Skeletal muscle satellite cell (primary cell): Measurements from ENCODE around the gene PPP1R3G.
"Not testable (repeated sequence)": the region's sequence is repeated elsewhere in the genome, so short reads cannot be mapped to it uniquely, and the experiment has no call there.

ENCODE experiments used
- H3K27me3 ChIP-seq: 2 replicates; pipeline ENCODE4 v1.7.0; 2013; ENCODE audit warnings: low read length; ENCODE audit not compliant: control insufficient read depth, insufficient read depth
- H3K36me3 ChIP-seq: 2 replicates; pipeline ENCODE4 v1.7.0; 2013; ENCODE audit warnings: mild to moderate bottlenecking, control low read depth, low read length; ENCODE audit not compliant: insufficient read depth
- H3K4me1 ChIP-seq: 2 replicates; pipeline ENCODE4 v1.7.0; 2013; ENCODE audit warnings: low read length; ENCODE audit not compliant: control insufficient read depth, insufficient read depth
- H3K4me2 ChIP-seq: 2 replicates; pipeline ENCODE4 v1.7.0; 2013; ENCODE audit warnings: mild to moderate bottlenecking, low read length
- H3K4me3 ChIP-seq: 2 replicates; pipeline ENCODE4 v1.7.0; 2013; ENCODE audit warnings: low read length
- H3K9ac ChIP-seq: 2 replicates; pipeline ENCODE4 v1.7.0; 2013; ENCODE audit warnings: mild to moderate bottlenecking, low read depth, low read length, moderate library complexity
- H3K9me3 ChIP-seq: replicated peaks from 2 replicates; pipeline ENCODE4 v1.7.0; 2013; ENCODE audit warnings: mild to moderate bottlenecking, control low read depth, low read length

PPP1R3G gene

GRCh38 chr6:5054245-5054873 is 30.8 kb upstream of the PPP1R3G start:
- no peaks in the 10 kb centered on the region for H3K36me3 ChIP-seq
- peaks cover 4% of the 10 kb centered on the region for H3K4me1 ChIP-seq
- peaks cover 6% of the 10 kb centered on the region for H3K9me3 ChIP-seq
- H3K4me2 ChIP-seq, result no peak overlapping the region
- no peak overlapping the region for H3K9ac ChIP-seq
- H3K4me3 ChIP-seq, result no peak overlapping the region
- H3K27me3 ChIP-seq, result no peaks in the 10 kb centered on the region

- no peak overlapping the region for H3K4me3 ChIP-seq
- peaks cover 4% of the 10 kb centered on the region for H3K4me1 ChIP-seq
- H3K36me3 ChIP-seq, result no peaks in the 10 kb centered on the region
- peaks cover 6% of the 10 kb centered on the region for H3K9me3 ChIP-seq
- no peak overlapping the region for H3K4me2 ChIP-seq
- no peak overlapping the region for H3K9ac ChIP-seq
- no peaks in the 10 kb centered on the region for H3K27me3 ChIP-seq
These were observed 30.0 kb upstream of the PPP1R3G start for GRCh38 chr6:5055118-5055517.

DNA sequence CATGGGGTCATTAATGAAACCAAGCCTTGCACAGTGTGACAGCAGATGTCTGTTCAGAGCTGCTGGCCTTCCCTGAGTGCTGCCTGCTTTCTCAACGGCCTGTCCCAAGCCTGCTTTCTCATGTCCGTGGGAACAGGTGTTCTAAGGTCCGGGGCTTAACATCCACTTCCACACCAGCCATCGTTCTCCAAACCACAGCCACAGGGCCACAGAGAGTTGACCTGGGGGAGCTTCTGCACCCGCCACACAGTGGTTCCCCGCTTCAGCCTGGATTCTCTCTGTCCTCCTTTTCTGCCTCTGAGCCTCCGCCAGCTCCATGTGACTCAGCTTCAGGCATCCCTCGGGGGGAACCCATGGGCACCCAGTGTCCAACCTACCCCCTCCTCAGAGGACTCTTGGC is 26.9 kb upstream of the PPP1R3G start:
- Histone ChIP-seq H3K4me2 (no peak overlapping the region), H3K27me3 (no peaks in the 10 kb centered on the region), H3K4me3 (no peak overlapping the region), H3K4me1 (no peaks in the 10 kb centered on the region), H3K9ac (no peak overlapping the region), H3K36me3 (no peaks in the 10 kb centered on the region), H3K9me3 (no peaks in the 10 kb centered on the region)

DNA sequence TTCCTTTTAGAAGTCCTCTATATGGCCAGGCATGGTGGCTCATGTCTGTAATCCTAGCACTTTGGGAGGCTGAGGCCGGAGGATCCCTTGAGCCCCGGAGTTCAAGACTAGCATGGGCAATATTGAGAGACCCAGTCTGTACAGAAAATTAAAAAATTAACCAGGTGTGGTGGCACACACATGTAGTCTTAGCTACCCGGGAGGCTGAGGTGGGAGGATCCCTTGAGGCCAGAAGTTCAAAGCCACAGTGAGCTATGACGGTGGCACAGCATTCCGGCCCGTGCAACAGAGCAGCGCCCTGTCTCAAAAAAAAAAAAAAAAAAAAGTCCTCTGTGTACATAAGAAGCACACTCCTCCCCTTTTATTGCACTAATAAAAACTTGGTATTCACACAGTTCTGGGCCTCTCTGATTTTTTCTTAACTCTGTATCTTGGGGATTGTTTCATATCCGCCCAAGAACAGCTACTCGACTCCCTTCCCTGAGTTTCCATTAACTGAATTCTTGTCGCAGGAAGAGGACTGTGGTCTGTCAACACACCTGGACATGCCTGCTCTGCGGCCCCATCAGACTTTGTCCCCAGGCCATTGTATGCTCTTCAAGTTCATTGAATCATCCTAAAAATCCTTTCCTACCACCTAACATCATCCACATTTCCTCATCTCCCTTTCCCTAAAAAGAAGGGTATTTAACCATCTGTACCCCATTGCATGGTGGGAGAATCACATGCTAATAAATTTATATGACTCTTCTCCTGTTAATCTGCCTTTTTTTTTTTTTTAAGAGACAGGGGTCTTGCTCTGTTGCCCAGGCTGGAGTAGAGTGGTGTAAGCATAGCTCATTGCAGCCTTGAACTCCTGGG is 25.9 kb upstream of the PPP1R3G start:
- Histone ChIP-seq H3K27me3 (no peaks in the 10 kb centered on the region), H3K9me3 (no peaks in the 10 kb centered on the region), H3K4me1 (no peaks in the 10 kb centered on the region), H3K4me2 (no peak overlapping the region), H3K9ac (no peak overlapping the region), H3K4me3 (no peak overlapping the region), H3K36me3 (no peaks in the 10 kb centered on the region)

DNA sequence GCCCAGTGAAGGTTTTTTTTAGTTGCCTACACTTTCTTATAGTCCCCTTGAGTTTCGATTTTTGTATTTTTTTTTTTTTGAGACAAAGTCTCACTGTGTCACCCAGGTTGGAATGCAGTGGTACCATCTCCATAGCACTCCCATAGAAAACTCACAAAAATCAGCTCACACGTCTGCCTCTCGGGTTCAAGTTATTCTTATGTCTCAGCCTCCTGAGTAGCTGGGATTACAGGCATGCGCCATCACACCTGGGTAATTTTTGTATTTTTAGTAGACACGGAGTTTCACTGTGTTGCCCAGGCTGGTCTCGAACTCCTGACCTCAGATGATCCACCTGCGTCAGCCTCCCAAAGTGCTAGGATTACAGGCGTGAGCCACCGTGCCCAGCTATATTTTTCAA is 24.7 kb upstream of the PPP1R3G start:
- not testable (repeated sequence) for H3K36me3 ChIP-seq, H3K9ac ChIP-seq, H3K4me2 ChIP-seq, H3K4me3 ChIP-seq, H3K4me1 ChIP-seq, H3K9me3 ChIP-seq, H3K27me3 ChIP-seq

- no peak overlapping the region for H3K9ac ChIP-seq
- no peak overlapping the region for H3K4me3 ChIP-seq
- H3K9me3 ChIP-seq, result no peaks in the 10 kb centered on the region
- H3K36me3 ChIP-seq, result no peaks in the 10 kb centered on the region
- H3K4me1 ChIP-seq, result no peaks in the 10 kb centered on the region
- no peak overlapping the region for H3K4me2 ChIP-seq
- H3K27me3 ChIP-seq, result no peaks in the 10 kb centered on the region
These were observed 24.0 kb upstream of the PPP1R3G start for GRCh38 chr6:5061152-5061551.

- H3K4me3 ChIP-seq, result no peak overlapping the region
- H3K27me3 ChIP-seq, result no peaks in the 10 kb centered on the region
- H3K36me3 ChIP-seq, result no peaks in the 10 kb centered on the region
- H3K4me1 ChIP-seq, result no peaks in the 10 kb centered on the region
- H3K4me2 ChIP-seq, result no peak overlapping the region
- H3K9ac ChIP-seq, result no peak overlapping the region
- H3K9me3 ChIP-seq, result no peaks in the 10 kb centered on the region
These were observed 21.5 kb upstream of the PPP1R3G start for GRCh38 chr6:5063617-5064016.

- Histone ChIP-seq H3K27me3 (no peaks in the 10 kb centered on the region), H3K9me3 (no peaks in the 10 kb centered on the region), H3K9ac (no peak overlapping the region), H3K4me3 (no peak overlapping the region), H3K4me2 (no peak overlapping the region), H3K4me1 (no peaks in the 10 kb centered on the region), H3K36me3 (no peaks in the 10 kb centered on the region)
These were observed 18.6 kb upstream of the PPP1R3G start for GRCh38 chr6:5066456-5067093.

DNA sequence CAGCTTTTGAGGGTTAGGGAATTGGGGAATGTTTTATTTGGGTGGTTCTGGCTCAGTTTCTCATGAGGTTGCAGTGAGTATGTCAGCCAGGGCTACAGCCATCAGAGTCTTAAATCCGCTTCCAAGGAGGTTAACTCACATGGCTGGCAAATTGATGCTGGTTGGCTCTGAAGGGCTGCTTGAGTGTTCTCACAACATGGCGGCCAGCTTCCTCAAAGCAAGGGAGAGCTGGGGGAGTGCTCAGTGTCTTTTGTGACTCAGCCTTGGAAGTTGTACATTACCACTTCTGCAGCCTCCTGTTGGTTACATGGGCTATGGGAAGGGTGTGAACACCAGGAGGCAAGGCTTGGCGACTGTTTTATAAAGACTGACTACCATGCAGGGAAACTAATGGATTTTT is 17.8 kb upstream of the PPP1R3G start:
- no peak overlapping the region for H3K9ac ChIP-seq
- no peak overlapping the region for H3K4me3 ChIP-seq
- no peaks in the 10 kb centered on the region for H3K9me3 ChIP-seq
- H3K27me3 ChIP-seq, result no peaks in the 10 kb centered on the region
- no peaks in the 10 kb centered on the region for H3K4me1 ChIP-seq
- H3K36me3 ChIP-seq, result no peaks in the 10 kb centered on the region
- H3K4me2 ChIP-seq, result no peak overlapping the region

DNA sequence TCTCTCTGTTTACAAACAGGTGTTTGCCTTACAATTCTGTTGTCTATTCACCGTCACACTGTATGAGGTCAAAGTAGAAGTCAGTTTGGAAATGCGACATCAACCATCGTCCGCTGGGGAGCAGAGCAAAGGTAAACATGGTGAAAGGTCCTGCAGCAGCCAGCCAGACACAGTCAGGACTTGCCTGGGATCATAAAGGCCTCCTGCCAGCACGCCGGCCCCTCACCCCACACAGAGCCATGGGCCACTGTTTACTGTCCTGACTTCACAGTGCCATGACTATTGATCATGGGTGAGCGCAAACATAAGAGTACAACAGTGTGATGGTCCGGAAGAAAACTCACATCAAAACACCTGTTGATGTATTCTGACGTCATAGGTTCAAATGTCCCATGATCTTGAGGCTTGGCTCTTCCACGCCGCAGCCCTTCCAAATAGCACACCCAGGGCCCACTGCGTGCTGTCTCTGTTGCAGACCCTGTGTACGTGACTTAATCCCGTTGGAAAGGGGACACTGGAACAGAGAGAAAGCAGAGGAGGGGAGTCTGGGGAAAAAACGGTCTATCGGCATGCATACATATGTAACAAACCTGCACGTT is 16.9 kb upstream of the PPP1R3G start:
- Histone ChIP-seq H3K27me3 (no peaks in the 10 kb centered on the region), H3K4me1 (no peaks in the 10 kb centered on the region), H3K9ac (no peak overlapping the region), H3K36me3 (no peaks in the 10 kb centered on the region), H3K4me2 (no peak overlapping the region), H3K4me3 (no peak overlapping the region), H3K9me3 (no peaks in the 10 kb centered on the region)

GRCh38 chr6:5071216-5071615 is 13.9 kb upstream of the PPP1R3G start:
- Histone ChIP-seq H3K9ac (no peak overlapping the region), H3K4me3 (no peak overlapping the region)

More at GRCh38 chr6:5071216-5071615, 13.9 kb upstream of the PPP1R3G start:
- Histone ChIP-seq H3K36me3 (no peaks in the 10 kb centered on the region), H3K27me3 (no peaks in the 10 kb centered on the region), H3K4me2 (no peak overlapping the region), H3K4me1 (no peaks in the 10 kb centered on the region), H3K9me3 (no peaks in the 10 kb centered on the region)
